H9 (cell line): ENCODE results near the gene MACROH2A1. TPM values are rescaled to one million over a fixed set of nuclear protein-coding genes. Genes with fewer than 3 reads are reported as not detected.

ENCODE experiments used
- DNase-seq: peaks from one replicate; pipeline ENCODE4 v3.0.0-alpha.2; 2017
- H2AFZ ChIP-seq: one replicate; pipeline ENCODE4 v1.6.1; 2013; ENCODE audit warnings: mild to moderate bottlenecking, low read length, control low read depth, moderate library complexity
- H2AK5ac ChIP-seq: 2 replicates; pipeline ENCODE4 v1.6.1; 2013; ENCODE audit warnings: low read length, control low read depth, mixed read lengths; ENCODE audit not compliant: insufficient read length
- H2BK120ac ChIP-seq: one replicate; pipeline ENCODE4 v1.6.1; 2013; ENCODE audit warnings: low read depth, mild to moderate bottlenecking, low read length, control low read depth, inconsistent platforms; ENCODE audit not compliant: poor library complexity, severe bottlenecking
- H2BK12ac ChIP-seq: 2 replicates; pipeline ENCODE4 v1.6.1; 2013; ENCODE audit warnings: low read length, control low read depth, mixed read lengths, low read depth; ENCODE audit not compliant: insufficient read length
- H2BK15ac ChIP-seq: 2 replicates; pipeline ENCODE4 v1.6.1; 2013; ENCODE audit warnings: low read depth, low read length, control low read depth
- H2BK20ac ChIP-seq: one replicate; pipeline ENCODE4 v1.6.1; 2013; ENCODE audit warnings: low read depth, mild to moderate bottlenecking, low read length, control low read depth, inconsistent platforms; ENCODE audit not compliant: poor library complexity, severe bottlenecking
- H2BK5ac ChIP-seq: 2 replicates; pipeline ENCODE4 v1.6.1; 2013; ENCODE audit warnings: low read length, control low read depth, mixed read lengths; ENCODE audit not compliant: insufficient read length
- H3K14ac ChIP-seq: 2 replicates; pipeline ENCODE4 v1.6.1; 2013; ENCODE audit warnings: low read length, control low read depth; ENCODE audit not compliant: insufficient read depth
- H3K18ac ChIP-seq: 2 replicates; pipeline ENCODE4 v1.6.1; 2013; ENCODE audit warnings: low read depth, mild to moderate bottlenecking, mixed read lengths, low read length, control low read depth; ENCODE audit not compliant: insufficient read length
- H3K23ac ChIP-seq: 2 replicates; pipeline ENCODE4 v1.6.1; 2013; ENCODE audit warnings: low read length, control low read depth, mixed read lengths, low read depth; ENCODE audit not compliant: insufficient read length
- H3K23me2 ChIP-seq: 2 replicates; pipeline ENCODE4 v1.6.1; 2013; ENCODE audit warnings: low read depth, mild to moderate bottlenecking, mixed read lengths, low read length, control low read depth; ENCODE audit not compliant: insufficient read length, poor library complexity, severe bottlenecking
- H3K27ac ChIP-seq: 2 replicates; pipeline ENCODE4 v1.5.1; 2013; ENCODE audit warnings: low read length, control low read depth, mixed read lengths, low read depth; ENCODE audit not compliant: insufficient read length
- H3K27me3 ChIP-seq: 2 replicates; pipeline ENCODE4 v1.6.1; 2013; ENCODE audit warnings: low read length, control low read depth, inconsistent platforms; ENCODE audit not compliant: insufficient read depth
- H3K4ac ChIP-seq: 2 replicates; pipeline ENCODE4 v1.6.1; 2013; ENCODE audit warnings: low read depth, mild to moderate bottlenecking, control low read depth, inconsistent platforms, low read length, moderate library complexity
- H3K4me1 ChIP-seq: 2 replicates; pipeline ENCODE4 v1.6.1; 2013; ENCODE audit warnings: low read length, control low read depth, inconsistent platforms; ENCODE audit not compliant: insufficient read depth
- H3K4me2 ChIP-seq: 2 replicates; pipeline ENCODE4 v1.6.1; 2013; ENCODE audit warnings: low read length, control low read depth, mixed read lengths; ENCODE audit not compliant: insufficient read length, insufficient read depth
- H3K56ac ChIP-seq: 2 replicates; pipeline ENCODE4 v1.6.1; 2013; ENCODE audit warnings: low read depth, mild to moderate bottlenecking, mixed read lengths, low read length, control low read depth; ENCODE audit not compliant: insufficient read length
- H3K79me1 ChIP-seq: 2 replicates; pipeline ENCODE4 v1.6.1; 2013; ENCODE audit warnings: low read depth, mild to moderate bottlenecking, moderate library complexity, low read length, control low read depth, inconsistent platforms; ENCODE audit not compliant: insufficient read depth, poor library complexity, severe bottlenecking
- H3K79me2 ChIP-seq: 2 replicates; pipeline ENCODE4 v1.6.1; 2013; ENCODE audit warnings: low read length, control low read depth, inconsistent platforms; ENCODE audit not compliant: insufficient read depth
- H3K9ac ChIP-seq: 2 replicates; pipeline ENCODE4 v1.6.1; 2013; ENCODE audit warnings: low read length, control low read depth, mixed read lengths; ENCODE audit not compliant: insufficient read length; ENCODE audit errors: extremely low read depth
- H3K9me3 ChIP-seq: one replicate; pipeline ENCODE4 v1.6.1; 2013; ENCODE audit warnings: low read depth, low read length, inconsistent platforms; ENCODE audit not compliant: control insufficient read depth
- H3T11ph ChIP-seq: one replicate; pipeline ENCODE4 v1.6.1; 2013; ENCODE audit warnings: mild to moderate bottlenecking, low read length, control low read depth, inconsistent platforms
- H4K20me1 ChIP-seq: one replicate; pipeline ENCODE4 v1.6.1; 2013; ENCODE audit not compliant: control insufficient read depth, insufficient read length, insufficient read depth
- H4K5ac ChIP-seq: 2 replicates; pipeline ENCODE4 v1.6.1; 2013; ENCODE audit warnings: low read depth, mild to moderate bottlenecking, mixed read lengths, low read length, control low read depth; ENCODE audit not compliant: insufficient read length
- H4K8ac ChIP-seq: replicated peaks from 2 replicates; pipeline ENCODE4 v1.6.1; 2013; ENCODE audit warnings: low read length, control low read depth, mixed read lengths, low read depth; ENCODE audit not compliant: insufficient read length
- H4K91ac ChIP-seq: 2 replicates; pipeline ENCODE4 v1.6.1; 2013; ENCODE audit warnings: low read depth, mild to moderate bottlenecking, moderate library complexity, mixed read lengths, low read length, control low read depth; ENCODE audit not compliant: insufficient read length
- H3K27ac Mint-ChIP-seq, 3 experiments: 2 replicates in 2 of 3; 3 replicates in 1 of 3; pipeline ENCODE4 v1.8.0; 2020 to 2021; ENCODE audit warnings: mixed read lengths in 3 of 3, mild to moderate bottlenecking in 1 of 3, moderate library complexity in 1 of 3
- H3K27me3 Mint-ChIP-seq: 2 replicates; pipeline ENCODE4 v1.8.0; 2021; ENCODE audit warnings: low read depth, mild to moderate bottlenecking, moderate library complexity, mixed read lengths
- H3K36me3 Mint-ChIP-seq, 3 experiments: 2 replicates in 2 of 3; 3 replicates in 1 of 3; pipeline ENCODE4 v1.8.0; 2020 to 2021; ENCODE audit warnings: low read depth in 3 of 3, mixed read lengths in 3 of 3; ENCODE audit not compliant: insufficient read depth in 1 of 3
- H3K4me1 Mint-ChIP-seq, 2 experiments: 2 replicates each; pipeline ENCODE4 v1.8.0; 2020; ENCODE audit warnings: mixed read lengths in 2 of 2
- H3K4me3 Mint-ChIP-seq, 2 experiments: 2 replicates in 1 of 2; 3 replicates in 1 of 2; pipeline ENCODE4 v1.8.0; 2020 to 2021; ENCODE audit warnings: mild to moderate bottlenecking in 2 of 2, mixed read lengths in 2 of 2, moderate library complexity in 1 of 2
- H3K9me3 Mint-ChIP-seq, 2 experiments: 2 replicates in 1 of 2; 3 replicates in 1 of 2; pipeline ENCODE4 v1.8.0; 2020; ENCODE audit warnings: mild to moderate bottlenecking in 2 of 2, mixed read lengths in 2 of 2, moderate library complexity in 1 of 2
- CTCF ChIP-seq: fragments of 200-600 bp; sonication (generic); conservative IDR thresholded peaks from 3 replicates; pipeline ENCODE4 v1.8.0; 2021; ENCODE audit warnings: antibody characterized with exemption, mild to moderate bottlenecking
- WGBS: extraction: QIAGEN DNeasy Blood & Tissue Kit; methylation state at CpG from one replicate; pipeline ENCODE4 v1.1.7; 2013; ENCODE audit warnings: missing lambda C conversion rate, low lambda C conversion rate, mixed read lengths; ENCODE audit not compliant: insufficient read length; ENCODE audit errors: extremely low coverage; 5-methylcytosine and 5-hydroxymethylcytosine counted together
- total RNA-seq: library from RNA; stranded (reverse); gene quantifications from 2 replicates; pipeline ENCODE4 v1.2.1, GENCODE V29; 2021

MACROH2A1 gene
- total RNA-seq, 1 experiment from 2014 or later: 111 TPM

GRCh38 chr5:135393691-135394090 lies 5.3 kb downstream of the MACROH2A1 start:
- no peak overlapping the region for H2BK20ac ChIP-seq
- no peak overlapping the region for H3K23ac ChIP-seq
- H2BK5ac ChIP-seq: no peak overlapping the region
- no peak overlapping the region for H3K4me2 ChIP-seq
- no peak overlapping the region for H3K4ac ChIP-seq
- no peak for TF ChIP-seq CTCF
- H4K20me1 ChIP-seq: no peaks in the 10 kb centered on the region
- no peaks in the 10 kb centered on the region for H3K9me3 ChIP-seq
- Mint-ChIP-seq H3K9me3 (no peaks in the 10 kb centered on the region), H3K36me3 (peaks cover 2 to 23% (median 7%) of the 10 kb centered on the region in 3 experiments; a peak in 5 of 7 replicates), H3K27ac (no peak overlapping the region), H3K4me1 (peaks cover 19 to 35% of the 10 kb centered on the region in 2 experiments), H3K4me3 (no peak overlapping the region), H3K27me3 (peaks cover 39% of the 10 kb centered on the region)
- no peak overlapping the region for H3K56ac ChIP-seq
- H4K91ac ChIP-seq: no peak overlapping the region
- H3K79me2 ChIP-seq: peaks cover 16% of the 10 kb centered on the region; the same call in 1 of the 2 replicates
- H3K79me1 ChIP-seq: peaks cover 8% of the 10 kb centered on the region
- H2AFZ ChIP-seq: no peak overlapping the region
- no peak overlapping the region for H3K27ac ChIP-seq
- H3K18ac ChIP-seq: no peak overlapping the region
- no peak overlapping the region for H2BK15ac ChIP-seq
- H3K4me1 ChIP-seq: peaks cover 4% of the 10 kb centered on the region; the same call in 1 of the 2 replicates
- no peak overlapping the region for H4K5ac ChIP-seq
- no peak for DNase-seq
- peaks cover 3% of the 10 kb centered on the region for H3K23me2 ChIP-seq
- H3K27me3 ChIP-seq: no peaks in the 10 kb centered on the region; the same call in 1 of the 2 replicates
- no peak overlapping the region for H2BK120ac ChIP-seq
- H3K9ac ChIP-seq: no peak overlapping the region
- no CpG with 5 or more reads among the region's 3 CpGs for WGBS
- no peak overlapping the region for H4K8ac ChIP-seq
- H3T11ph ChIP-seq: no peak overlapping the region
- H3K14ac ChIP-seq: no peak overlapping the region
- H2AK5ac ChIP-seq: no peak overlapping the region
- H2BK12ac ChIP-seq: no peak overlapping the region
